Stomach (tissue), 4 donors: Measurements from ENCODE around the gene JUN.

Experiments used
- POLR2A ChIP-seq, 4 donors: fragments of 450-650 bp; IDR thresholded peaks; one replicate each; pipeline ENCODE4 v1.6.1; 2016; ENCODE audit warnings: antibody characterized with exemption in 4 of 4, control low read depth in 2 of 4, mild to moderate bottlenecking in 1 of 4, moderate library complexity in 1 of 4
- TF ChIP-seq, protein P1 (sequence below), 7 experiments: fragments of 450-650 bp in 4 of 7; fragments of 200-600 bp in 3 of 7; sonication (generic) in 3 of 7; IDR thresholded peaks; one replicate each; pipeline ENCODE4 v1.5.1; 2016 to 2019; ENCODE audit warnings: antibody characterized with exemption in 7 of 7, control low read depth in 2 of 7, mild to moderate bottlenecking in 1 of 7

DNA sequence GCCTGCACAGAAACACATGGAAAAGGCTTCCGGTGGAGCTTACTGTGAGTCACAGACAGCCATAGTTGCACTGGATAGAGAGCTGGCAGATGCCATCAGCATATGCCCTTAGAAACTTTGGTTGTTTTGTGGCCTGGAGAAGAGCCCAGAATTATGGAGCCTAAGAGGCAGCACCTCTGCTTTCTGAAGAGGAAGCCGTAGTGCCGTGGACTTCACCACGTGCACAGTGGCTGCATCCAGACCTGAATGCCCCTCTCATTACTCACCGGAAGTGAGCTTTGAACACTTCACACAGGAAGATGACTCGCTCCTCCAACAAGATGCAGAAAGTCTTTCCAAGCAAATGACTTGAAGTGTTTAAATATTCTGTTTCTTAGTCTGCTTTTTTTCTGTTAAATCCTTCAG is 28.4 kb downstream of the JUN start:
- TF ChIP-seq, protein P1, sequence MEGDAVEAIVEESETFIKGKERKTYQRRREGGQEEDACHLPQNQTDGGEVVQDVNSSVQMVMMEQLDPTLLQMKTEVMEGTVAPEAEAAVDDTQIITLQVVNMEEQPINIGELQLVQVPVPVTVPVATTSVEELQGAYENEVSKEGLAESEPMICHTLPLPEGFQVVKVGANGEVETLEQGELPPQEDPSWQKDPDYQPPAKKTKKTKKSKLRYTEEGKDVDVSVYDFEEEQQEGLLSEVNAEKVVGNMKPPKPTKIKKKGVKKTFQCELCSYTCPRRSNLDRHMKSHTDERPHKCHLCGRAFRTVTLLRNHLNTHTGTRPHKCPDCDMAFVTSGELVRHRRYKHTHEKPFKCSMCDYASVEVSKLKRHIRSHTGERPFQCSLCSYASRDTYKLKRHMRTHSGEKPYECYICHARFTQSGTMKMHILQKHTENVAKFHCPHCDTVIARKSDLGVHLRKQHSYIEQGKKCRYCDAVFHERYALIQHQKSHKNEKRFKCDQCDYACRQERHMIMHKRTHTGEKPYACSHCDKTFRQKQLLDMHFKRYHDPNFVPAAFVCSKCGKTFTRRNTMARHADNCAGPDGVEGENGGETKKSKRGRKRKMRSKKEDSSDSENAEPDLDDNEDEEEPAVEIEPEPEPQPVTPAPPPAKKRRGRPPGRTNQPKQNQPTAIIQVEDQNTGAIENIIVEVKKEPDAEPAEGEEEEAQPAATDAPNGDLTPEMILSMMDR (IDR thresholded peaks at IDR 0.05): no peak
- TF ChIP-seq POLR2A (IDR thresholded peaks at IDR 0.05): no peak
